ENCODE data around the gene RNF180. TPM values are rescaled to one million over a fixed set of nuclear protein-coding genes. Genes with fewer than 3 reads are reported as not detected.

Gene RNF180
- total RNA-seq, 1 experiment from 2014 or later: 0.30 TPM

GRCh38 chr5:64330728-64331231 is 165.1 kb downstream of the RNF180 start:
- H3K9me3 ChIP-seq (ENCODE audit: low read length): no peaks in the 10 kb centered on the region
- H3K79me2 ChIP-seq (ENCODE audit: low read length): no peaks in the 10 kb centered on the region
- no peak overlapping the region for H3K4me2 ChIP-seq (ENCODE audit: low read depth, low read length, poor library complexity, severe bottlenecking)
- no peak overlapping the region for H3K9ac ChIP-seq (ENCODE audit: low read length)
- H3K27ac ChIP-seq (ENCODE audit: low read length): no peak overlapping the region
- no peaks in the 10 kb centered on the region for H4K20me1 ChIP-seq (ENCODE audit: insufficient read depth, low read depth, low read length)
- H3K4me3 ChIP-seq (ENCODE audit: low read length): no peak overlapping the region
- H3K27me3 ChIP-seq (ENCODE audit: low read length): no peaks in the 10 kb centered on the region
- no peaks in the 10 kb centered on the region for H3K4me1 ChIP-seq (ENCODE audit: low read length)
- no peak overlapping the region for H2AFZ ChIP-seq (ENCODE audit: low read length)
- no peak for DNase-seq
- no peaks in the 10 kb centered on the region for H3K36me3 ChIP-seq (ENCODE audit: insufficient read depth, low read length)
- no peaks in the 10 kb centered on the region for H3K9me2 ChIP-seq (replicated peaks; ENCODE audit: insufficient read depth, low read length)

- no peaks in the 10 kb centered on the region for H4K20me1 ChIP-seq (ENCODE audit: insufficient read depth, low read depth, low read length)
- H2AFZ ChIP-seq (ENCODE audit: low read length): no peak overlapping the region
- no peaks in the 10 kb centered on the region for H3K27me3 ChIP-seq (ENCODE audit: low read length)
- H3K9ac ChIP-seq (ENCODE audit: low read length): no peak overlapping the region
- H3K4me1 ChIP-seq (ENCODE audit: low read length): no peaks in the 10 kb centered on the region
- no peak for DNase-seq
- no peaks in the 10 kb centered on the region for H3K9me2 ChIP-seq (replicated peaks; ENCODE audit: insufficient read depth, low read length)
- H3K4me2 ChIP-seq (ENCODE audit: low read depth, low read length, poor library complexity, severe bottlenecking): no peak overlapping the region
- no peaks in the 10 kb centered on the region for H3K79me2 ChIP-seq (ENCODE audit: low read length)
- H3K4me3 ChIP-seq (ENCODE audit: low read length): no peak overlapping the region
- H3K36me3 ChIP-seq (ENCODE audit: insufficient read depth, low read length): no peaks in the 10 kb centered on the region
- no peak overlapping the region for H3K27ac ChIP-seq (ENCODE audit: low read length)
- no peaks in the 10 kb centered on the region for H3K9me3 ChIP-seq (ENCODE audit: low read length)
These were observed 166.1 kb downstream of the RNF180 start for GRCh38 chr5:64331597-64332277.

GRCh38 chr5:64333886-64334285 is 168.2 kb downstream of the RNF180 start:
- H3K4me1 ChIP-seq (ENCODE audit: low read length): no peaks in the 10 kb centered on the region
- no peak for DNase-seq
- H2AFZ ChIP-seq (ENCODE audit: low read length): no peak overlapping the region
- no peaks in the 10 kb centered on the region for H4K20me1 ChIP-seq (ENCODE audit: insufficient read depth, low read depth, low read length)
- no peak overlapping the region for H3K4me3 ChIP-seq (ENCODE audit: low read length)
- H3K27ac ChIP-seq (ENCODE audit: low read length): no peak overlapping the region
- H3K36me3 ChIP-seq (ENCODE audit: insufficient read depth, low read length): no peaks in the 10 kb centered on the region
- no peak overlapping the region for H3K4me2 ChIP-seq (ENCODE audit: low read depth, low read length, poor library complexity, severe bottlenecking)
- no peaks in the 10 kb centered on the region for H3K9me2 ChIP-seq (replicated peaks; ENCODE audit: insufficient read depth, low read length)
- H3K27me3 ChIP-seq (ENCODE audit: low read length): no peaks in the 10 kb centered on the region
- no peaks in the 10 kb centered on the region for H3K79me2 ChIP-seq (ENCODE audit: low read length)
- no peaks in the 10 kb centered on the region for H3K9me3 ChIP-seq (ENCODE audit: low read length)
- H3K9ac ChIP-seq (ENCODE audit: low read length): no peak overlapping the region

- no peak overlapping the region for H3K4me2 ChIP-seq (ENCODE audit: low read depth, low read length, poor library complexity, severe bottlenecking)
- H3K4me3 ChIP-seq (ENCODE audit: low read length): no peak overlapping the region
- H3K36me3 ChIP-seq (ENCODE audit: insufficient read depth, low read length): no peaks in the 10 kb centered on the region
These were observed 174.1 kb downstream of the RNF180 start for GRCh38 chr5:64339769-64340168.

GRCh38 chr5:64340293-64340692 is 174.7 kb downstream of the RNF180 start:
- no peaks in the 10 kb centered on the region for H3K79me2 ChIP-seq (ENCODE audit: low read length)
- no peak overlapping the region for H3K27ac ChIP-seq (ENCODE audit: low read length)
- no peaks in the 10 kb centered on the region for H4K20me1 ChIP-seq (ENCODE audit: insufficient read depth, low read depth, low read length)
- no peaks in the 10 kb centered on the region for H3K36me3 ChIP-seq (ENCODE audit: insufficient read depth, low read length)
- no peak overlapping the region for H3K4me3 ChIP-seq (ENCODE audit: low read length)
- H2AFZ ChIP-seq (ENCODE audit: low read length): no peak overlapping the region
- H3K9me3 ChIP-seq (ENCODE audit: low read length): no peaks in the 10 kb centered on the region
- H3K9ac ChIP-seq (ENCODE audit: low read length): no peak overlapping the region
- no peak overlapping the region for H3K4me2 ChIP-seq (ENCODE audit: low read depth, low read length, poor library complexity, severe bottlenecking)
- DNase-seq: no peak
- H3K4me1 ChIP-seq (ENCODE audit: low read length): no peaks in the 10 kb centered on the region
- H3K9me2 ChIP-seq (replicated peaks; ENCODE audit: insufficient read depth, low read length): no peaks in the 10 kb centered on the region
- H3K27me3 ChIP-seq (ENCODE audit: low read length): no peaks in the 10 kb centered on the region

More at GRCh38 chr5:64339769-64340168, 174.1 kb downstream of the RNF180 start:
- no peak for DNase-seq
- H3K4me1 ChIP-seq (ENCODE audit: low read length): no peaks in the 10 kb centered on the region
- no peak overlapping the region for H2AFZ ChIP-seq (ENCODE audit: low read length)
- H3K79me2 ChIP-seq (ENCODE audit: low read length): no peaks in the 10 kb centered on the region
- H3K27me3 ChIP-seq (ENCODE audit: low read length): no peaks in the 10 kb centered on the region
- H3K9me3 ChIP-seq (ENCODE audit: low read length): no peaks in the 10 kb centered on the region
- no peaks in the 10 kb centered on the region for H3K9me2 ChIP-seq (replicated peaks; ENCODE audit: insufficient read depth, low read length)
- no peak overlapping the region for H3K9ac ChIP-seq (ENCODE audit: low read length)
- H3K27ac ChIP-seq (ENCODE audit: low read length): no peak overlapping the region
- H4K20me1 ChIP-seq (ENCODE audit: insufficient read depth, low read depth, low read length): no peaks in the 10 kb centered on the region

- no peaks in the 10 kb centered on the region for H3K27me3 ChIP-seq (ENCODE audit: low read length)
- H3K9me3 ChIP-seq (ENCODE audit: low read length): no peaks in the 10 kb centered on the region
- H3K4me2 ChIP-seq (ENCODE audit: low read depth, low read length, poor library complexity, severe bottlenecking): no peak overlapping the region
- H3K27ac ChIP-seq (ENCODE audit: low read length): no peak overlapping the region
- H3K4me1 ChIP-seq (ENCODE audit: low read length): no peaks in the 10 kb centered on the region
- no peak overlapping the region for H3K9ac ChIP-seq (ENCODE audit: low read length)
- no peaks in the 10 kb centered on the region for H3K79me2 ChIP-seq (ENCODE audit: low read length)
- H3K9me2 ChIP-seq (replicated peaks; ENCODE audit: insufficient read depth, low read length): no peaks in the 10 kb centered on the region
- H2AFZ ChIP-seq (ENCODE audit: low read length): no peak overlapping the region
- no peaks in the 10 kb centered on the region for H3K36me3 ChIP-seq (ENCODE audit: insufficient read depth, low read length)
- H3K4me3 ChIP-seq (ENCODE audit: low read length): no peak overlapping the region
- no peaks in the 10 kb centered on the region for H4K20me1 ChIP-seq (ENCODE audit: insufficient read depth, low read depth, low read length)
- no peak for DNase-seq
These were observed 175.7 kb downstream of the RNF180 start for GRCh38 chr5:64341340-64341739.

GRCh38 chr5:64344501-64344900 is 178.9 kb downstream of the RNF180 start:
- no peak for DNase-seq
- Histone ChIP-seq H3K27ac (ENCODE audit: low read length) (no peak overlapping the region), H2AFZ (ENCODE audit: low read length) (no peak overlapping the region), H3K4me2 (ENCODE audit: low read depth, low read length, poor library complexity, severe bottlenecking) (no peak overlapping the region), H3K4me3 (ENCODE audit: low read length) (no peak overlapping the region), H3K9me3 (ENCODE audit: low read length) (no peaks in the 10 kb centered on the region), H3K79me2 (ENCODE audit: low read length) (no peaks in the 10 kb centered on the region), H4K20me1 (ENCODE audit: insufficient read depth, low read depth, low read length) (no peaks in the 10 kb centered on the region), H3K27me3 (ENCODE audit: low read length) (no peaks in the 10 kb centered on the region), H3K4me1 (ENCODE audit: low read length) (no peaks in the 10 kb centered on the region), H3K36me3 (ENCODE audit: insufficient read depth, low read length) (no peaks in the 10 kb centered on the region), H3K9me2 (replicated peaks; ENCODE audit: insufficient read depth, low read length) (no peaks in the 10 kb centered on the region), H3K9ac (ENCODE audit: low read length) (no peak overlapping the region)

- Histone ChIP-seq H3K27me3 (ENCODE audit: low read length) (no peaks in the 10 kb centered on the region), H3K27ac (ENCODE audit: low read length) (no peak overlapping the region), H2AFZ (ENCODE audit: low read length) (no peak overlapping the region), H3K4me1 (ENCODE audit: low read length) (no peaks in the 10 kb centered on the region), H3K9me2 (replicated peaks; ENCODE audit: insufficient read depth, low read length) (no peaks in the 10 kb centered on the region), H3K79me2 (ENCODE audit: low read length) (no peaks in the 10 kb centered on the region), H3K36me3 (ENCODE audit: insufficient read depth, low read length) (no peaks in the 10 kb centered on the region), H4K20me1 (ENCODE audit: insufficient read depth, low read depth, low read length) (no peaks in the 10 kb centered on the region), H3K4me2 (ENCODE audit: low read depth, low read length, poor library complexity, severe bottlenecking) (no peak overlapping the region), H3K4me3 (ENCODE audit: low read length) (no peak overlapping the region), H3K9ac (ENCODE audit: low read length) (no peak overlapping the region), H3K9me3 (ENCODE audit: low read length) (no peaks in the 10 kb centered on the region)
- DNase-seq: no peak
These were observed 181.7 kb downstream of the RNF180 start for GRCh38 chr5:64347309-64347708.
